ENCODE measurements around the gene DMRT2.
A peak's percentile ranks its signal among the peaks of the same experiment; 100 is the strongest.

Gene DMRT2

DNA sequence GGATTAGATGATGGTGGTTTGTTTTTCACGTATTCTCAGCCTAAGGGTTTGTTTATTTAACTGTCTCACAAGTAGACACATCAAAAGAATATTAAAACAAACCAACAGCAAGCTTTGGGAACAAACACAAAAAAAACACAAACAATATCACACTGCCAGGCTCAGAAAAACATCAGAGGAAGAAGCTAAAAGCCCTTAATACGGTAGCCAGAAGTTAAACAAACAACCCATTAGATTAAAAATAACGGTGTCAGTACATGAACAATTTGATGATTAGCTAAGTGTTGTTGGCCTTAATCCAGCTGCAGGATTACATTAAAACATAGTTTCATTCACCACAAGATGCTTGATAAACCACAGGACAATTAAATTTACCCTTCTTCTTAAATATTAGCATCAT is 15.9 kb upstream of the DMRT2 start:
- no peak overlapping the region for H3K4me3 ChIP-seq (ENCODE audit: low read depth, low read length)
- no peak for TF ChIP-seq POLR2A (IDR thresholded peaks at IDR 0.05; ENCODE audit: extremely low read depth, insufficient read length)
- no peak for TF ChIP-seq MYC (IDR thresholded peaks at IDR 0.05; ENCODE audit: low read depth, low read length)
- TF ChIP-seq, protein P1, sequence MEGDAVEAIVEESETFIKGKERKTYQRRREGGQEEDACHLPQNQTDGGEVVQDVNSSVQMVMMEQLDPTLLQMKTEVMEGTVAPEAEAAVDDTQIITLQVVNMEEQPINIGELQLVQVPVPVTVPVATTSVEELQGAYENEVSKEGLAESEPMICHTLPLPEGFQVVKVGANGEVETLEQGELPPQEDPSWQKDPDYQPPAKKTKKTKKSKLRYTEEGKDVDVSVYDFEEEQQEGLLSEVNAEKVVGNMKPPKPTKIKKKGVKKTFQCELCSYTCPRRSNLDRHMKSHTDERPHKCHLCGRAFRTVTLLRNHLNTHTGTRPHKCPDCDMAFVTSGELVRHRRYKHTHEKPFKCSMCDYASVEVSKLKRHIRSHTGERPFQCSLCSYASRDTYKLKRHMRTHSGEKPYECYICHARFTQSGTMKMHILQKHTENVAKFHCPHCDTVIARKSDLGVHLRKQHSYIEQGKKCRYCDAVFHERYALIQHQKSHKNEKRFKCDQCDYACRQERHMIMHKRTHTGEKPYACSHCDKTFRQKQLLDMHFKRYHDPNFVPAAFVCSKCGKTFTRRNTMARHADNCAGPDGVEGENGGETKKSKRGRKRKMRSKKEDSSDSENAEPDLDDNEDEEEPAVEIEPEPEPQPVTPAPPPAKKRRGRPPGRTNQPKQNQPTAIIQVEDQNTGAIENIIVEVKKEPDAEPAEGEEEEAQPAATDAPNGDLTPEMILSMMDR (IDR thresholded peaks at IDR 0.05; ENCODE audit: low read depth, low read length), result no peak
- TF ChIP-seq, protein P2, sequence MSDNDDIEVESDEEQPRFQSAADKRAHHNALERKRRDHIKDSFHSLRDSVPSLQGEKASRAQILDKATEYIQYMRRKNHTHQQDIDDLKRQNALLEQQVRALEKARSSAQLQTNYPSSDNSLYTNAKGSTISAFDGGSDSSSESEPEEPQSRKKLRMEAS (IDR thresholded peaks at IDR 0.05; ENCODE audit: low read depth, low read length), result no peak
- DNase-seq (ENCODE audit: low read depth), result no peak

DNA sequence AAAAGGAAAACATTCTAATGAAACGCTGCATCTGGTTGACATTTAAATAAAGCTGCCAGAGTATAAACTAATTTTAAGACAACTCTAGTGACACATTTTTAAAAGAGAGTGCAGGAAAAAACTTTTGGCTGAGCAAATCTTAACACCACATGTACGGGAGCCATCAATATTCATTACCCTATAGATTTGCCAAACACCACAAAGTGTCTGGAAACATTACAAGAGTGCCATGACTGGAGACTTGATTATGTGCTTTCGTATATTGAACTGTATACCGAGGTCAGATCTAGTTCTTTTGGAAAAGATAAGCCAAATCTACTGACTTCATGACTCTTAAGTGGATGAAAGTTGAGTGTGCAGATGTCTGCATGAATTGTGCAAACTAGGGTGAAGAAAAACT is 10.6 kb upstream of the DMRT2 start:
- TF ChIP-seq, protein P2 (IDR thresholded peaks at IDR 0.05; ENCODE audit: low read depth, low read length), result no peak
- TF ChIP-seq POLR2A (IDR thresholded peaks at IDR 0.05; ENCODE audit: extremely low read depth, insufficient read length) (no peak), MYC (IDR thresholded peaks at IDR 0.05; ENCODE audit: low read depth, low read length) (no peak)
- TF ChIP-seq, protein P1 (IDR thresholded peaks at IDR 0.05; ENCODE audit: low read depth, low read length), result no peak
- H3K4me3 ChIP-seq (ENCODE audit: low read depth, low read length), result no peak overlapping the region
- DNase-seq (ENCODE audit: low read depth), result no peak

DNA sequence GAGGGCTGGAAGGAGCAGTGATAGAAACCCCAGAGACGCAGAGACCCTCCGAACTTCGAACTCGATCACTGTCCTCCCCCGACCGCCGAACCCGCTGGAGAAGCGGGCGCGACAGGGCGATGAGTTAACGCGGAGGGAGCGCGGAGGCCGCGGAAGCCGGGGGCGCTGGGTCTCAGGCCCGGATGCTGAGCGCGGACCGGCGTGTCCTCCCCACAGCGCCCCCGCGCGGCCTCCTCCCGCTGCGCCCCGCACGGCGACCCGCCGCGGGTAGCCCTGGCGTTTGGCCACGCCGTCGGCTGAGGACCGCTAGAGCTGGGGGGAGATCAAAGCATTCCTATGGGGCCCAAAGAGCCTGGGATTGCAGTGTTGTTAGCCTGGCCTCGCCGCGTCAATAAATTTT is 7.7 kb upstream of the DMRT2 start:
- H3K4me3 ChIP-seq (ENCODE audit: low read depth, low read length), result no peak overlapping the region
- TF ChIP-seq POLR2A (IDR thresholded peaks at IDR 0.05; ENCODE audit: extremely low read depth, insufficient read length) (no peak), MYC (IDR thresholded peaks at IDR 0.05; ENCODE audit: low read depth, low read length) (no peak)
- TF ChIP-seq, protein P1 (IDR thresholded peaks at IDR 0.05; ENCODE audit: low read depth, low read length), result no peak
- TF ChIP-seq, protein P2 (IDR thresholded peaks at IDR 0.05; ENCODE audit: low read depth, low read length), result no peak
- DNase-seq (ENCODE audit: low read depth), result no peak

DNA sequence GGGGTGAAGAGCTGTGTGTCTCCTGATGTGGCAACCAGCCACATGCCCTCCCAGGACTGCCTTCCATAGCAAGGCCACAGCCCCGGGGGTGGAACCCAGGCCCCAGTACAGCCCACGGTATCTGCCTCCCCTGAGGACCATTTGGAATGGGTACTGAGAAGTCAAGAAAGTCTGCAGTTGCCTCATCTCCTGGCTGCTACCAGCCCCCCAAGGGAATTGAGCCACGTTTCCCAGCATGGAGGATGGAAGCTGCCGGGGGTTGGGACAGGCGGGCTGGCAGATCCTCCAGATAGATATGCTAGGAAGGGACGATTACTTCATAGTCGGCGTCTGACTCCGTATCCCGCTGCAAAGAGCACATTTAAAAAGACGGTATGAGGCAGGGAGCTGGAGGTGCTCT is 5.5 kb upstream of the DMRT2 start:
- TF ChIP-seq, protein P1 (IDR thresholded peaks at IDR 0.05; ENCODE audit: low read depth, low read length), result no peak
- TF ChIP-seq POLR2A (IDR thresholded peaks at IDR 0.05; ENCODE audit: extremely low read depth, insufficient read length) (no peak), MYC (IDR thresholded peaks at IDR 0.05; ENCODE audit: low read depth, low read length) (no peak)
- TF ChIP-seq, protein P2 (IDR thresholded peaks at IDR 0.05; ENCODE audit: low read depth, low read length), result no peak
- DNase-seq (ENCODE audit: low read depth), result peak; percentile 70

DNA sequence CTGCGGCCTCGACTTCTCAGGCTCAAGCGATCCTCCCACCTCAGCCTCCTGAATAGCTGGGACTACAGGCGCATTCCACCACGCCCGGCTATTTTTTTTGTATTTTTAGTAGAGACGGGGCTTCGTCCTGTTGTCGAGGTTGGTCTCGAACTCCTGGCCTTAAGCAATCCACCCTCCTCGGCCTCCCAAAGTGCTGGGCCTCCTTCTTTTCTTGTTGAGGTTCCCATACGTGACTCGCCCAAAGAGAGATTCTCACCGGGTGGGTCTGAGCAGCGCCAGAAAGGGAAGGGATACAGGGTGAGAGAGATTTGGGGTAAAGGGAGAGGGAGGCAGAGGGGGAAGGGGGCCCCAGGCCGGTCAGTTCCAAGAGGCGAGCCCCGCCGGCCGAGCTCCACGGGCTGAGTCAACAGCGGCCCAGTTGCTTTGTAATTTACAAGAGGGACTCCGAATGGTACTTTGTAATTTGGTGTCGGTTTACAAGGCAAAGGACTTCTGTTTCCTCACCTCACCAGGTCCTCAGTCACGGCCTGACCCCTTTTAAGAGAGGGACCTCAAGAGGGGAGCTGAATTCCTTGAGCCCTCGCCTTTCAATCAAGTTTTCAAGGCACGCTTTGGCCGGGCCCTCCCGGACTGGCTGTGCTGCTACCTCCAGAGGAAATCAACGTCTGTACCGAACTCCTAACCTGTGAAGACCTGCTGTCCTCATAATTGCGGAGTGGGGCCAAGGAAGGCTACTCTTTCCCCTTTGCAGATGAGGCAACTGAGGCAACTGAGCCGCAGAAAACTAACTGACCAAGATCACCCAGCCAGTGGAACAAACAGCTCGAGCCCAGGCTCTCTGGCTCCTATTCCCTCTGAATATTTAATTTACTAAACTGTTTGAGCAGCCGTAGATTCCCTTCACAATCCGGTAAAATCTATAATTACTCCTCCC is 3.3 kb upstream of the DMRT2 start:
- TF ChIP-seq, protein P1 (IDR thresholded peaks at IDR 0.05; ENCODE audit: low read depth, low read length), result no peak
- no peak for TF ChIP-seq MYC (IDR thresholded peaks at IDR 0.05; ENCODE audit: low read depth, low read length)
- TF ChIP-seq, protein P2 (IDR thresholded peaks at IDR 0.05; ENCODE audit: low read depth, low read length), result no peak
- TF ChIP-seq POLR2A (IDR thresholded peaks at IDR 0.05; ENCODE audit: extremely low read depth, insufficient read length), result no peak
- no peak for DNase-seq (ENCODE audit: low read depth)
- H3K4me3 ChIP-seq (ENCODE audit: low read depth, low read length), result no peak overlapping the region

More for the DNA sequence above, 5.5 kb upstream of the DMRT2 start:
- H3K4me3 ChIP-seq (ENCODE audit: low read depth, low read length), result no peak overlapping the region

All from NB4 (cell line).